Stimulated activated CD8-positive, alpha-beta memory T cell treated with anti-CD3 and anti-CD28 coated beads, Interleukin-7, amount 100 ng/mL, for 24 hours (primary cell): ENCODE measurements around the gene PTPRCAP.
"Not testable (repeated sequence)": the region's sequence is repeated elsewhere in the genome, so short reads cannot be mapped to it uniquely, and the experiment has no call there.

Experiments
- DNase-seq: peaks from one replicate; pipeline ENCODE4 v3.0.0-alpha.2; 2020; ENCODE audit warnings: low read depth

Gene PTPRCAP

GRCh38 chr11:67437082-67437808 is at the start of gene PTPRCAP:
Gene PTPRCAP, minus strand, starts transcription at chr11:67437682. Its CDS starts 63 bp downstream, at chr11:67437619.
- DNase-seq: peak; percentile 49

GRCh38 chr11:67486481-67487195 is 49.2 kb upstream of the PTPRCAP start:
- DNase-seq: no peak

GRCh38 chr11:67485873-67486361 is 48.4 kb upstream of the PTPRCAP start:
- DNase-seq: not testable (repeated sequence)

- DNase-seq: no peak
These were observed 47.4 kb upstream of the PTPRCAP start for GRCh38 chr11:67484847-67485311.

- no peak for DNase-seq
These were observed 46.6 kb upstream of the PTPRCAP start for GRCh38 chr11:67483831-67484665.

GRCh38 chr11:67482827-67483798 is 45.6 kb upstream of the PTPRCAP start, which contains the start of gene AIP:
Gene AIP, plus strand, starts transcription at chr11:67483026. Its CDS starts 133 bp downstream, at chr11:67483159.
- peak; percentile 93 for DNase-seq

- no peak for DNase-seq
These were observed 44.9 kb upstream of the PTPRCAP start for GRCh38 chr11:67482275-67482826.

- not testable (repeated sequence) for DNase-seq
These were observed 40.0 kb upstream of the PTPRCAP start for GRCh38 chr11:67477344-67478050.

- DNase-seq: not testable (repeated sequence)
These were observed 39.2 kb upstream of the PTPRCAP start for GRCh38 chr11:67476692-67477091.

- no peak for DNase-seq
These were observed 35.4 kb upstream of the PTPRCAP start for GRCh38 chr11:67472882-67473281.

GRCh38 chr11:67470337-67471002 is 33.0 kb upstream of the PTPRCAP start:
- DNase-seq: no peak

- DNase-seq: no peak
These were observed 32.0 kb upstream of the PTPRCAP start for GRCh38 chr11:67469508-67469811.

- peak; percentile 75 for DNase-seq
These were observed 31.5 kb upstream of the PTPRCAP start, which contains the start of gene TMEM134 for GRCh38 chr11:67468759-67469507. Gene TMEM134, minus strand, starts transcription at chr11:67469251. Its CDS starts 59 bp downstream, at chr11:67469192.

- no peak for DNase-seq
These were observed 30.9 kb upstream of the PTPRCAP start for GRCh38 chr11:67468456-67468758.

- no peak for DNase-seq
These were observed 30.6 kb upstream of the PTPRCAP start for GRCh38 chr11:67468056-67468455.

- DNase-seq: no peak
These were observed 29.7 kb upstream of the PTPRCAP start for GRCh38 chr11:67466962-67467771.

GRCh38 chr11:67466367-67466766 is 28.9 kb upstream of the PTPRCAP start:
- no peak for DNase-seq

- DNase-seq: not testable (repeated sequence)
These were observed 28.0 kb upstream of the PTPRCAP start for GRCh38 chr11:67465530-67465929.
